ENCODE results near the gene ZNF398. TPM values are rescaled to one million over a fixed set of nuclear protein-coding genes. Genes with fewer than 3 reads are reported as not detected.

The ZNF398 gene
- total and polyA plus RNA-seq, 9 of the 15 experiments (the other 6 are each of a cell fraction or from before 2014, with no cell fraction given): 4.0 to 18.6 (median 10.4) TPM

- TF ChIP-seq SLC30A9 (CRISPR knock-in tag; IDR thresholded peaks at IDR 0.05) (0 out of 2 replicates have a peak, but pooled peaks have one; percentile 66), ZNF75A (CRISPR knock-in tag; IDR thresholded peaks at IDR 0.05) (no peak), TRIM24 (IDR thresholded peaks at IDR 0.05) (peak; percentile 60 to 72; a peak in 3 of 4 replicates), ETV1 (tag; conservative IDR thresholded peaks at IDR 0.05; ENCODE audit: low read depth) (no peak; the same call in 1 of the 2 replicates), MCM5 (IDR thresholded peaks at IDR 0.05; ENCODE audit: low read depth) (no peak), ZNF431 (CRISPR knock-in tag; IDR thresholded peaks at IDR 0.05) (peak; percentile 53; the same call in 1 of the 2 replicates), ZC3H8 (IDR thresholded peaks at IDR 0.05) (no peak), ZNF224 (CRISPR knock-in tag; IDR thresholded peaks at IDR 0.05) (no peak), MLLT1 (IDR thresholded peaks at IDR 0.05) (peak in 1 of 2 experiments; percentile 79; a peak in 2 of 4 replicates), GABPA (tag; conservative IDR thresholded peaks at IDR 0.05; ENCODE audit: low read depth) (peak; percentile 72)
Measured at GRCh38 chr7:149147072-149147751, at the start of gene ZNF398 (continued).

- Histone ChIP-seq H3K4me2 (ENCODE audit: insufficient read depth, low read length) (peak overlapping the region; percentile 8; the same call in 1 of the 2 replicates), H3K4me1 (replicated peaks in 1 of 2; ENCODE audit: control insufficient read depth in 2 of 2, insufficient read depth in 2 of 2, low read length in 2 of 2) (peaks cover 0 to 1% of the 10 kb centered on the region in 2 experiments; a peak in 2 of 5 replicates), H3K9ac (ENCODE audit: insufficient read depth in 1 of 2, low read depth in 2 of 2, low read length in 2 of 2) (no peak overlapping the region), H4K20me1 (replicated peaks; ENCODE audit: control insufficient read depth, insufficient read depth, low read length) (no peaks in the 10 kb centered on the region), H2AFZ (ENCODE audit: low read depth, low read length) (peak overlapping the region; percentile 57; the same call in 1 of the 2 replicates), H3K27ac (ENCODE audit: extremely low read depth, low read depth, low read length) (no peak overlapping the region), H3K4me3 (no peak overlapping the region), H3K79me2 (ENCODE audit: control insufficient read depth, insufficient read depth, low read length) (no peaks in the 10 kb centered on the region), H3K9me1 (ENCODE audit: control insufficient read depth, insufficient read depth, low read length) (no peaks in the 10 kb centered on the region), H3K27me3 (ENCODE audit: control insufficient read depth in 2 of 2, insufficient read depth in 2 of 2, low read length in 2 of 2) (peaks cover 19 to 25% of the 10 kb centered on the region in 2 experiments; a peak in 4 of 5 replicates), H3K9me3 (replicated peaks; ENCODE audit: control insufficient read depth, insufficient read depth, low read depth, low read length) (no peaks in the 10 kb centered on the region), H3K36me3 (ENCODE audit: control insufficient read depth, insufficient read depth, low read length) (no peaks in the 10 kb centered on the region)
- CTCF ChIA-PET (ENCODE audit: low intra/inter-chr PET ratio): no interaction called here
- BruUV-seq (replicated peaks): no TSS peak
- no peak for FAIRE-seq
- DNase-seq (ENCODE audit: extremely low read depth in 1 of 4, low spot score in 3 of 4): no peak
- POLR2A ChIA-PET: no interaction called here
- in situ Hi-C loops (cut with MboI) (no loop called here), intact Hi-C loops (cut with micrococcal nuclease) (loop anchor here (10.0 kb wide), 1 partner anchor 294 kb away; no protein-coding TSS in a partner anchor)
- no peak; the same call in 2 of the 3 replicates for ATAC-seq
- 52% methylated on average over 6 of the region's 6 CpGs for WGBS (ENCODE audit: insufficient coverage, low coverage, missing lambda C conversion rate)
- TF ChIP-seq HOMEZ (CRISPR knock-in tag; IDR thresholded peaks at IDR 0.05) (no peak), TRIM28 (IDR thresholded peaks at IDR 0.05) (no peak), CHD1 (IDR thresholded peaks at IDR 0.05; ENCODE audit: low read length) (no peak), TFAM (CRISPR knock-in tag; conservative IDR thresholded peaks at IDR 0.05) (no peak), DDX20 (tag; IDR thresholded peaks at IDR 0.05; ENCODE audit: low read depth) (no peak), ZNF384 (IDR thresholded peaks at IDR 0.05; ENCODE audit: low read depth, low read length) (no peak), NKRF (IDR thresholded peaks at IDR 0.05; ENCODE audit: borderline replicate concordance) (no peak)
Measured at GRCh38 chr7:149099058-149099457, 48.2 kb upstream of the ZNF398 start.

Measured in K562 (cell line).